Measurements from ENCODE around the gene ETV6. TPM values are rescaled to one million over a fixed set of nuclear protein-coding genes. Genes with fewer than 3 reads are reported as not detected.

The ETV6 gene
- total RNA-seq, 4 donors from 2014 or later, result 17.7 to 27.1 (median 25.0) TPM

GRCh38 chr12:11794751-11795150 is 145.3 kb downstream of the ETV6 start:
- intact Hi-C loops (cut with DNase I; ENCODE audit: low total_unique reads), result no loop called here
- TF ChIP-seq CTCF (IDR thresholded peaks at IDR 0.05) (no peak), POLR2A (IDR thresholded peaks at IDR 0.05) (no peak)
- no peak for DNase-seq (ENCODE audit: low spot score in 2 of 2)
- WGBS, 2 donors, result 94 to 95% methylated on average over 4 of the region's 4 CpGs
- no peak overlapping the region for H3K4me3 ChIP-seq (ENCODE audit: low read depth, poor library complexity, severe bottlenecking)

- DNase-seq (ENCODE audit: low spot score in 2 of 2), result no peak
- WGBS, 2 donors, result 80 to 84% methylated on average over 8 of the region's 8 CpGs
- intact Hi-C loops (cut with DNase I; ENCODE audit: low total_unique reads), result no loop called here
- no peak overlapping the region for H3K4me3 ChIP-seq (ENCODE audit: low read depth, poor library complexity, severe bottlenecking)
- no peak for TF ChIP-seq POLR2A (IDR thresholded peaks at IDR 0.05)
- TF ChIP-seq CTCF (IDR thresholded peaks at IDR 0.05), result no peak
These were observed 145.9 kb downstream of the ETV6 start for GRCh38 chr12:11795192-11795912.

- no peak overlapping the region for H3K4me3 ChIP-seq (ENCODE audit: low read depth, poor library complexity, severe bottlenecking)
- intact Hi-C loops (cut with DNase I; ENCODE audit: low total_unique reads), result no loop called here
- TF ChIP-seq CTCF (IDR thresholded peaks at IDR 0.05) (no peak), POLR2A (IDR thresholded peaks at IDR 0.05) (no peak)
- WGBS, 2 donors, result 51 to 55% methylated on average over 6 of the region's 6 CpGs
- DNase-seq (ENCODE audit: low spot score in 2 of 2), result no peak
These were observed 146.5 kb downstream of the ETV6 start for GRCh38 chr12:11795913-11796459.

GRCh38 chr12:11797317-11797913 is 147.9 kb downstream of the ETV6 start:
- intact Hi-C loops (cut with DNase I; ENCODE audit: low total_unique reads), result no loop called here
- DNase-seq (ENCODE audit: low spot score in 2 of 2), result no peak
- TF ChIP-seq CTCF (IDR thresholded peaks at IDR 0.05) (no peak), POLR2A (IDR thresholded peaks at IDR 0.05) (no peak)
- H3K4me3 ChIP-seq (ENCODE audit: low read depth, poor library complexity, severe bottlenecking), result no peak overlapping the region
- 65 to 76% methylated on average over 5 of the region's 5 CpGs for WGBS, 2 donors

- no peak overlapping the region for H3K4me3 ChIP-seq (ENCODE audit: low read depth, poor library complexity, severe bottlenecking)
- intact Hi-C loops (cut with DNase I; ENCODE audit: low total_unique reads), result no loop called here
- DNase-seq (ENCODE audit: low spot score in 2 of 2), result no peak
- 79 to 81% methylated on average over 7 of the region's 7 CpGs for WGBS, 2 donors
- TF ChIP-seq CTCF (IDR thresholded peaks at IDR 0.05) (no peak), POLR2A (IDR thresholded peaks at IDR 0.05) (no peak)
These were observed 148.7 kb downstream of the ETV6 start for GRCh38 chr12:11798006-11798708.

Measured in lower leg skin (tissue), 4 donors.